GM23338 (cell line): ENCODE measurements around the gene LTBP2. TPM values are rescaled to one million over a fixed set of nuclear protein-coding genes. Genes with fewer than 3 reads are reported as not detected.

Experiments used
- ATAC-seq: fragments of 200-7000 bp; cut with Tn5 transposase; 3 replicates; pipeline ENCODE4 v1.9.1; 2020
- DNase-seq: peaks from one replicate; pipeline ENCODE4 v3.0.0-alpha.2; 2015; ENCODE audit warnings: low spot score
- H2AFZ ChIP-seq: fragments of 200-600 bp; sonication (generic); 2 replicates; pipeline ENCODE4 v1.8.0; 2016; ENCODE audit warnings: antibody characterized with exemption, mild to moderate bottlenecking, moderate library complexity
- H3F3A ChIP-seq: fragments of 200-600 bp; sonication (generic); replicated peaks from 2 replicates; pipeline ENCODE4 v1.8.0; 2017; ENCODE audit warnings: antibody characterized with exemption, mixed run types, low read depth
- H3K27ac ChIP-seq: fragments of 200-600 bp; sonication (generic); 2 replicates; pipeline ENCODE4 v1.6.1; 2016; ENCODE audit warnings: low read depth
- H3K27me3 ChIP-seq: fragments of 200-600 bp; sonication (generic); 2 replicates; pipeline ENCODE4 v1.8.0; 2016; ENCODE audit warnings: mild to moderate bottlenecking, mixed run types, moderate library complexity; ENCODE audit not compliant: insufficient read depth
- H3K36me3 ChIP-seq: fragments of 200-600 bp; sonication (generic); 2 replicates; pipeline ENCODE4 v1.8.0; 2016; ENCODE audit warnings: mild to moderate bottlenecking; ENCODE audit not compliant: insufficient read depth
- H3K4me1 ChIP-seq: fragments of 200-600 bp; sonication (generic); 2 replicates; pipeline ENCODE4 v1.8.0; 2016; ENCODE audit warnings: mild to moderate bottlenecking, moderate library complexity; ENCODE audit not compliant: insufficient read depth
- H3K4me2 ChIP-seq: fragments of 200-600 bp; sonication (generic); 2 replicates; pipeline ENCODE4 v1.7.1; 2017; ENCODE audit warnings: mixed run types
- H3K4me3 ChIP-seq: fragments of 200-600 bp; sonication (generic); 2 replicates; pipeline ENCODE4 v1.6.1; 2016; ENCODE audit warnings: mixed run types
- H3K79me2 ChIP-seq: fragments of 200-600 bp; sonication (generic); replicated peaks from 2 replicates; pipeline ENCODE4 v1.8.0; 2017; ENCODE audit warnings: mild to moderate bottlenecking; ENCODE audit not compliant: insufficient read depth
- H3K9me2 ChIP-seq: fragments of 200-600 bp; sonication (generic); 2 replicates; pipeline ENCODE4 v1.8.0; 2017; ENCODE audit not compliant: insufficient read depth
- H4K20me1 ChIP-seq: fragments of 200-600 bp; sonication (generic); replicated peaks from 2 replicates; pipeline ENCODE4 v1.8.0; 2017; ENCODE audit warnings: mild to moderate bottlenecking; ENCODE audit not compliant: insufficient read depth
- H3K27ac Mint-ChIP-seq: 2 replicates; pipeline ENCODE4 v1.8.0; 2020; ENCODE audit warnings: inconsistent platforms, mild to moderate bottlenecking, moderate library complexity, mixed read lengths
- H3K27me3 Mint-ChIP-seq: 3 replicates; pipeline ENCODE4 v1.8.0; 2022; ENCODE audit warnings: low read depth, mild to moderate bottlenecking, moderate library complexity, mixed read lengths, inconsistent platforms; ENCODE audit not compliant: insufficient read depth, poor library complexity
- H3K36me3 Mint-ChIP-seq: 3 replicates; pipeline ENCODE4 v1.8.0; 2021; ENCODE audit warnings: low read depth, mild to moderate bottlenecking, inconsistent platforms, moderate library complexity, mixed read lengths
- H3K4me1 Mint-ChIP-seq: 3 replicates; pipeline ENCODE4 v1.8.0; 2020; ENCODE audit warnings: mild to moderate bottlenecking, inconsistent platforms, mixed read lengths
- H3K4me3 Mint-ChIP-seq: 3 replicates; pipeline ENCODE4 v1.8.0; 2021; ENCODE audit warnings: moderate library complexity, mild to moderate bottlenecking, inconsistent platforms, mixed read lengths
- H3K9me3 Mint-ChIP-seq: 3 replicates; pipeline ENCODE4 v1.8.0; 2020; ENCODE audit warnings: moderate library complexity, mild to moderate bottlenecking, inconsistent platforms, mixed read lengths
- CREB1 ChIP-seq: fragments of 250-450 bp; sonication (Bioruptor Pico); IDR thresholded peaks from 2 replicates; pipeline ENCODE4 v1.5.0; 2020; ENCODE audit warnings: low read depth, mild to moderate bottlenecking, moderate library complexity
- CTCF ChIP-seq, 2 experiments: fragments of 200-600 bp in 1 of 2; sonication (generic) in 1 of 2; conservative IDR thresholded peaks; 2 replicates each; pipeline versions ENCODE4 v1.5.1 to v1.6.1; 2016 to 2017; ENCODE audit warnings: antibody characterized with exemption in 2 of 2, low read depth in 2 of 2, mild to moderate bottlenecking in 2 of 2, moderate library complexity in 1 of 2
- EZH2 ChIP-seq: fragments of 200-600 bp; sonication (generic); IDR thresholded peaks from one replicate; pipeline ENCODE4 v1.8.0; 2017; ENCODE audit warnings: antibody characterized with exemption, mild to moderate bottlenecking, low read depth; ENCODE audit not compliant: unreplicated experiment
- EZH2phosphoT487 ChIP-seq: fragments of 200-600 bp; sonication (generic); IDR thresholded peaks from one replicate; pipeline ENCODE4 v1.8.1; 2018; ENCODE audit warnings: antibody characterized with exemption; ENCODE audit not compliant: unreplicated experiment
- NANOG ChIP-seq: IDR thresholded peaks from 2 replicates; pipeline ENCODE4 v1.6.1; 2016; ENCODE audit warnings: antibody characterized with exemption, borderline replicate concordance
- POLR2AphosphoS5 ChIP-seq: IDR thresholded peaks from 2 replicates; pipeline ENCODE4 v1.6.1; 2016; ENCODE audit warnings: antibody characterized with exemption, low read depth
- ZNF114 ChIP-seq: fragments of 250-450 bp; sonication (Bioruptor Pico); IDR thresholded peaks from 2 replicates; pipeline ENCODE4 v1.5.0; 2020; ENCODE audit warnings: mild to moderate bottlenecking, moderate library complexity
- ZNF331 ChIP-seq: fragments of 250-450 bp; sonication (Bioruptor Pico); IDR thresholded peaks from 2 replicates; pipeline ENCODE4 v1.5.0; 2020; ENCODE audit warnings: low read depth, mild to moderate bottlenecking, moderate library complexity
- ZNF462 ChIP-seq: fragments of 250-450 bp; sonication (Bioruptor Pico); IDR thresholded peaks from 2 replicates; pipeline ENCODE4 v1.5.0; 2020; ENCODE audit warnings: mild to moderate bottlenecking, moderate library complexity
- polyA plus RNA-seq: library from polyadenylated mRNA; unstranded; fragments of >200 nt; fragmentation: Nextera tagmentation; extraction: Ambion mirVana; gene quantifications from 2 replicates; pipeline ENCODE4 v1.2.1, GENCODE V29; 2016
- total RNA-seq: library from RNA; depleted of rRNA; stranded (reverse); fragments of >200 nt; shearing (Covaris generic); gene quantifications from 2 replicates; pipeline ENCODE4 v1.2.3, GENCODE V29; 2014
- TF ChIP-seq, protein P1 (sequence below): IDR thresholded peaks from 2 replicates; pipeline ENCODE4 v1.6.1; 2016; ENCODE audit warnings: antibody characterized with exemption

The LTBP2 gene
- total and polyA plus RNA-seq, 2 experiments from 2014 or later = 0.27 to 0.49 TPM

GRCh38 chr14:74599946-74600345 is 12.1 kb downstream of the LTBP2 start:
- Histone ChIP-seq H2AFZ (no peak overlapping the region), H4K20me1 (no peaks in the 10 kb centered on the region), H3K36me3 (no peaks in the 10 kb centered on the region), H3K79me2 (no peaks in the 10 kb centered on the region), H3K4me3 (no peak overlapping the region), H3K27ac (no peak overlapping the region), H3K4me1 (no peaks in the 10 kb centered on the region), H3K9me2 (no peaks in the 10 kb centered on the region), H3K4me2 (no peak overlapping the region), H3F3A (no peaks in the 10 kb centered on the region), H3K27me3 (no peaks in the 10 kb centered on the region)
- no peak for DNase-seq
- no peak for ATAC-seq
- TF ChIP-seq ZNF331 (CRISPR knock-in tag) (no peak), POLR2AphosphoS5 (no peak)
- H3K4me1 Mint-ChIP-seq = no peaks in the 10 kb centered on the region
- no peaks in the 10 kb centered on the region for H3K36me3 Mint-ChIP-seq
- H3K4me3 Mint-ChIP-seq = no peak overlapping the region
- H3K27me3 Mint-ChIP-seq = peaks cover 2% of the 10 kb centered on the region
- H3K27ac Mint-ChIP-seq = no peak overlapping the region
- H3K9me3 Mint-ChIP-seq = no peaks in the 10 kb centered on the region; the same call in 2 of the 3 replicates

- H4K20me1 ChIP-seq = no peaks in the 10 kb centered on the region
- H3K36me3 ChIP-seq = no peaks in the 10 kb centered on the region
- H3K27ac ChIP-seq = no peak overlapping the region
- H3K4me2 ChIP-seq = no peak overlapping the region
- no peaks in the 10 kb centered on the region for H3K4me1 Mint-ChIP-seq
- H3K9me3 Mint-ChIP-seq = no peaks in the 10 kb centered on the region; the same call in 2 of the 3 replicates
- no peak for TF ChIP-seq NANOG
- TF ChIP-seq CTCF (conservative IDR thresholded peaks at IDR 0.05; ENCODE audit: low read depth in 2 of 2) = no peak
- no peak for TF ChIP-seq ZNF462 (CRISPR knock-in tag)
- no peak for TF ChIP-seq ZNF114 (CRISPR knock-in tag)
- TF ChIP-seq EZH2 = no peak
- no peak for TF ChIP-seq POLR2AphosphoS5
- TF ChIP-seq CREB1 (CRISPR knock-in tag) = no peak
- TF ChIP-seq EZH2phosphoT487 = no peak
- TF ChIP-seq, protein P1, sequence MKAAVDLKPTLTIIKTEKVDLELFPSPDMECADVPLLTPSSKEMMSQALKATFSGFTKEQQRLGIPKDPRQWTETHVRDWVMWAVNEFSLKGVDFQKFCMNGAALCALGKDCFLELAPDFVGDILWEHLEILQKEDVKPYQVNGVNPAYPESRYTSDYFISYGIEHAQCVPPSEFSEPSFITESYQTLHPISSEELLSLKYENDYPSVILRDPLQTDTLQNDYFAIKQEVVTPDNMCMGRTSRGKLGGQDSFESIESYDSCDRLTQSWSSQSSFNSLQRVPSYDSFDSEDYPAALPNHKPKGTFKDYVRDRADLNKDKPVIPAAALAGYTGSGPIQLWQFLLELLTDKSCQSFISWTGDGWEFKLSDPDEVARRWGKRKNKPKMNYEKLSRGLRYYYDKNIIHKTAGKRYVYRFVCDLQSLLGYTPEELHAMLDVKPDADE = no peak
- no peak for TF ChIP-seq ZNF331 (CRISPR knock-in tag)
- no peaks in the 10 kb centered on the region for H3K27me3 ChIP-seq
- no peak overlapping the region; the same call in 2 of the 3 replicates for H3K4me3 Mint-ChIP-seq
- no peaks in the 10 kb centered on the region for H3F3A ChIP-seq
- H3K27me3 Mint-ChIP-seq = peaks cover 2% of the 10 kb centered on the region
- H3K4me3 ChIP-seq = no peak overlapping the region
- H3K79me2 ChIP-seq = no peaks in the 10 kb centered on the region
- DNase-seq (no peak), ATAC-seq (no peak)
- no peaks in the 10 kb centered on the region for H3K36me3 Mint-ChIP-seq
- no peaks in the 10 kb centered on the region for H3K9me2 ChIP-seq
- 0 out of 2 replicates have a peak overlapping the region, but pooled peaks have one; percentile 14 for H2AFZ ChIP-seq
- H3K4me1 ChIP-seq = no peaks in the 10 kb centered on the region
- H3K27ac Mint-ChIP-seq = no peak overlapping the region; the same call in 1 of the 2 replicates
These were observed 12.7 kb downstream of the LTBP2 start for GRCh38 chr14:74599321-74599761.
